K562 (cell line): Measurements from ENCODE around the gene TMA16. TPM values are rescaled to one million over a fixed set of nuclear protein-coding genes. Genes with fewer than 3 reads are reported as not detected.

ENCODE experiments used
- ATAC-seq: fragments of 200-7000 bp; cut with Tn5 transposase; 3 replicates; pipeline ENCODE4 v1.9.1; 2020; ENCODE audit warnings: moderate library complexity
- BruUV-seq: library from RNA; stranded (reverse); fragments of 400-500 nt; replicated peaks from 2 replicates; lab custom pipeline; 2021; lab: Mats Ljungman, UMichigan
- CTCF ChIA-PET: fragments of 300-600 bp; formaldehyde crosslinking; extraction: SDS; loops from one replicate; lab custom pipeline; 2021; ENCODE audit warnings: low intra/inter-chr PET ratio; lab: Yijun Ruan, JAX
- POLR2A ChIA-PET: fragments of 300-600, 350-650 bp; sonication (Branson Sonifier 250); formaldehyde crosslinking; extraction: SDS; loops from one replicate; lab custom pipeline; 2021; ENCODE audit warnings: antibody characterized with exemption, inconsistent platforms; lab: Yijun Ruan, JAX
- DNase-seq, 4 experiments: peaks; one replicate each; pipeline versions ENCODE4 v3.0.0 to v3.0.0-alpha.2; 2011 to 2018; ENCODE audit warnings: low spot score in 3 of 4, mixed read lengths in 3 of 4; ENCODE audit errors: extremely low read depth in 1 of 4
- FAIRE-seq: peaks from 2 replicates; lab custom pipeline; 2011; peaks lifted over from hg19 to GRCh38; lab: Jason Lieb, UNC
- H2AFZ ChIP-seq: 2 replicates; pipeline ENCODE4 v1.6.0; 2011; ENCODE audit warnings: low read depth, low read length, control low read depth, inconsistent platforms
- H3K27ac ChIP-seq: fragments of 200-600 bp; 3 replicates; pipeline ENCODE4 v1.8.0; 2011; ENCODE audit warnings: low read depth, mild to moderate bottlenecking, control low read depth, inconsistent platforms, low read length, moderate library complexity, mixed read lengths; ENCODE audit errors: extremely low read depth
- H3K27me3 ChIP-seq, 2 experiments: fragments of 300-600 bp in 1 of 2; 2 replicates in 1 of 2; 3 replicates in 1 of 2; pipeline versions ENCODE4 v1.6.0 to v1.8.0; 2011; ENCODE audit warnings: inconsistent platforms in 2 of 2, low read length in 2 of 2, mild to moderate bottlenecking in 1 of 2, mixed read lengths in 1 of 2, moderate library complexity in 1 of 2; ENCODE audit not compliant: control insufficient read depth in 2 of 2, insufficient read depth in 2 of 2
- H3K36me3 ChIP-seq: fragments of 300-600 bp; 3 replicates; pipeline ENCODE4 v1.8.0; 2011; ENCODE audit warnings: mild to moderate bottlenecking, low read length, inconsistent platforms; ENCODE audit not compliant: control insufficient read depth, insufficient read depth
- H3K4me1 ChIP-seq, 2 experiments: fragments of 200-600 bp in 1 of 2; replicated peaks in 1 of 2; 2 replicates in 1 of 2; 3 replicates in 1 of 2; pipeline versions ENCODE4 v1.5.1 to v1.8.0; 2011; ENCODE audit warnings: inconsistent platforms in 2 of 2, low read length in 2 of 2, mild to moderate bottlenecking in 1 of 2, mixed read lengths in 1 of 2, moderate library complexity in 1 of 2; ENCODE audit not compliant: control insufficient read depth in 2 of 2, insufficient read depth in 2 of 2
- H3K4me2 ChIP-seq: 2 replicates; pipeline ENCODE4 v1.6.1; 2011; ENCODE audit warnings: low read length, control low read depth, inconsistent platforms, mixed read lengths; ENCODE audit not compliant: insufficient read depth
- H3K4me3 ChIP-seq: fragments of 200-600 bp; sonication (generic), shearing (Covaris generic); 2 replicates; pipeline ENCODE4 v1.5.1; 2016; ENCODE audit warnings: control low read depth, inconsistent platforms
- H3K79me2 ChIP-seq: fragments of 200-600 bp; 3 replicates; pipeline ENCODE4 v1.8.0; 2011; ENCODE audit warnings: low read length, inconsistent platforms; ENCODE audit not compliant: control insufficient read depth, insufficient read depth
- H3K9ac ChIP-seq, 2 experiments: 2 replicates each; pipeline versions ENCODE4 v1.6.0 to v1.6.1; 2011; ENCODE audit warnings: low read depth in 2 of 2, low read length in 2 of 2, control low read depth in 1 of 2, inconsistent platforms in 1 of 2, mild to moderate bottlenecking in 1 of 2, mixed read lengths in 1 of 2; ENCODE audit not compliant: insufficient read depth in 1 of 2
- H3K9me1 ChIP-seq: one replicate; pipeline ENCODE4 v1.6.0; 2011; ENCODE audit warnings: inconsistent platforms, mild to moderate bottlenecking, low read length, moderate library complexity; ENCODE audit not compliant: control insufficient read depth, insufficient read depth
- H3K9me3 ChIP-seq: replicated peaks from 2 replicates; pipeline ENCODE4 v1.5.1; 2011; ENCODE audit warnings: low read depth, low read length, inconsistent platforms; ENCODE audit not compliant: control insufficient read depth, insufficient read depth
- H4K20me1 ChIP-seq: replicated peaks from 2 replicates; pipeline ENCODE4 v1.6.1; 2011; ENCODE audit warnings: low read length, inconsistent platforms, mixed read lengths; ENCODE audit not compliant: control insufficient read depth, insufficient read depth
- CHD7 ChIP-seq: fragments of 200-600 bp; sonication (generic); IDR thresholded peaks from one replicate; pipeline ENCODE4 v1.6.1; 2012; ENCODE audit warnings: mild to moderate bottlenecking, low read depth, low read length, inconsistent platforms
- ETV1 ChIP-seq: fragments of 450-650 bp; conservative IDR thresholded peaks from 2 replicates; pipeline ENCODE4 v1.6.1; 2016; ENCODE audit warnings: missing genetic modification characterization, control low read depth, low read depth, missing compliant biosample characterization
- ETV6 ChIP-seq, 3 experiments: fragments of 150-350 bp in 1 of 3; sonication (generic) in 1 of 3; formaldehyde crosslinking in 1 of 3; IDR thresholded peaks; 2 replicates each; pipeline versions ENCODE4 v1.6.1 to v1.8.0; 2014 to 2022; ENCODE audit warnings: borderline replicate concordance in 2 of 3, low read depth in 2 of 3, antibody characterized with exemption in 1 of 3, low read length in 1 of 3, mild to moderate bottlenecking in 1 of 3, missing genetic modification reagents in 1 of 3
- GABPA ChIP-seq: fragments of 200-800 bp; sonication (Bioruptor generic); conservative IDR thresholded peaks from 2 replicates; pipeline ENCODE4 v1.6.1; 2016; ENCODE audit warnings: low read depth, missing genetic modification characterization, missing compliant biosample characterization
- HMG20B ChIP-seq: fragments of 250-450 bp; sonication (Bioruptor Pico); IDR thresholded peaks from 2 replicates; pipeline ENCODE4 v1.5.0; 2021; ENCODE audit warnings: mild to moderate bottlenecking
- MYBL2 ChIP-seq, 2 experiments: fragments of 450-650 bp in 1 of 2; sonication (generic) in 1 of 2; formaldehyde crosslinking in 1 of 2; IDR thresholded peaks; 2 replicates each; pipeline versions ENCODE4 v1.6.1 to v1.8.1; 2017 to 2022; ENCODE audit warnings: borderline replicate concordance in 1 of 2, inconsistent platforms in 1 of 2, low read depth in 1 of 2, mild to moderate bottlenecking in 1 of 2, missing genetic modification reagents in 1 of 2, moderate library complexity in 1 of 2
- POLR2AphosphoS2 ChIP-seq: IDR thresholded peaks from 2 replicates; pipeline ENCODE4 v1.6.1; 2012; ENCODE audit warnings: low read length, improper control_type of control experiment
- POLR2AphosphoS5 ChIP-seq: IDR thresholded peaks from 2 replicates; pipeline ENCODE4 v1.6.1; 2011; ENCODE audit warnings: mild to moderate bottlenecking, low read depth, low read length, moderate library complexity; ENCODE audit not compliant: control insufficient read depth, insufficient read depth
- RFX7 ChIP-seq: fragments of 250-450 bp; sonication (Bioruptor Pico); IDR thresholded peaks from 2 replicates; pipeline ENCODE4 v1.5.1; 2021; ENCODE audit warnings: mild to moderate bottlenecking
- RHOXF2B ChIP-seq: fragments of 250-450 bp; sonication (Bioruptor Pico); conservative IDR thresholded peaks from 2 replicates; pipeline ENCODE4 v1.5.1; 2021
- ZNF184 ChIP-seq: sonication (generic); formaldehyde crosslinking; IDR thresholded peaks from 2 replicates; pipeline ENCODE4 v1.5.0; 2020; ENCODE audit warnings: missing genetic modification reagents
- ZNF23 ChIP-seq: fragments of 250-450 bp; sonication (Bioruptor Pico); IDR thresholded peaks from 2 replicates; pipeline ENCODE4 v1.4.0; 2020; ENCODE audit warnings: mild to moderate bottlenecking
- WGBS: fragments of 100-300 bp; shearing (Covaris generic); methylation state at CpG from one replicate; pipeline ENCODE4 v1.1.6; 2016; ENCODE audit warnings: low coverage, mixed read lengths; ENCODE audit not compliant: insufficient coverage; ENCODE audit errors: missing lambda C conversion rate; 5-methylcytosine and 5-hydroxymethylcytosine counted together
- in situ Hi-C: fragments of 300-500 bp; cut with MboI; formaldehyde crosslinking; loops from 4 replicates; pipeline ENCODE4 v1.15.0; 2018; ENCODE audit warnings: inconsistent platforms, mixed read lengths
- intact Hi-C: fragments of 100-400 bp; cut with micrococcal nuclease; formaldehyde crosslinking; loops from 2 replicates; pipeline ENCODE4 v1.14.2; 2022
- polyA plus RNA-seq, 8 experiments: library from polyadenylated mRNA; depleted of rRNA in 4 of 8; stranded (reverse) in 5 of 8; unstranded in 3 of 8; fragments of >200 nt; fragmentation: Nextera tagmentation in 2 of 8; fragmentation: Illumina TruSeq in 1 of 8; extraction: Ambion mirVana in 2 of 8; extraction: Trizol in 1 of 8; gene quantifications; 2 replicates each; pipeline versions ENCODE4 v1.2.1 to v1.2.3, GENCODE V29; 2011 to 2014; ENCODE audit warnings: inconsistent platforms in 1 of 8, missing spikeins in 1 of 8
- total RNA-seq, 7 experiments: library from RNA; depleted of rRNA in 6 of 7; stranded (reverse); fragments of >200 nt in 6 of 7; fragmentation: Illumina TruSeq in 2 of 7; extraction: Trizol in 2 of 7; gene quantifications; 2 replicates each; pipeline versions ENCODE4 v1.2.1 to v1.2.3, GENCODE V29; 2011 to 2021; ENCODE audit warnings: low replicate concordance in 1 of 7

TMA16 gene
- total and polyA plus RNA-seq, 9 of the 15 experiments (the other 6 are each of a cell fraction or from before 2014, with no cell fraction given): 27.7 to 74.8 (median 66.6) TPM

- no peaks in the 10 kb centered on the region for H3K9me3 ChIP-seq
- no peak for FAIRE-seq
- CTCF ChIA-PET: no interaction called here
- no peak overlapping the region for H3K4me3 ChIP-seq
- no peak overlapping the region for H3K27ac ChIP-seq
- in situ Hi-C loops: no loop called here
- no peaks in the 10 kb centered on the region for H4K20me1 ChIP-seq
- no peaks in the 10 kb centered on the region for H3K79me2 ChIP-seq
- no peaks in the 10 kb centered on the region for H3K27me3 ChIP-seq
- BruUV-seq: no TSS peak
- H3K4me1 ChIP-seq: no peaks in the 10 kb centered on the region
- 63% methylated on average over 2 of the region's 2 CpGs for WGBS
- H2AFZ ChIP-seq: no peak overlapping the region
- H3K9ac ChIP-seq: no peak overlapping the region
- peaks cover 14% of the 10 kb centered on the region; the same call in 1 of the 3 replicates for H3K36me3 ChIP-seq
- POLR2A ChIA-PET: interaction anchor here (0.6 to 0.7 kb wide), 2 partner anchors 95 to 153 kb away, joined by 3 to 4 read pairs; no protein-coding TSS in a partner anchor
- no peak overlapping the region for H3K4me2 ChIP-seq
- ATAC-seq: no peak
- H3K9me1 ChIP-seq: no peaks in the 10 kb centered on the region
- intact Hi-C loops: no loop called here
- no peak for DNase-seq
- TF ChIP-seq GABPA (no peak), ETV6 (IDR thresholded peaks at IDR 0.05; ENCODE audit: borderline replicate concordance in 1 of 2, low read depth in 2 of 2, low read length in 1 of 2) (no peak), ETV6 (CRISPR knock-in tag; IDR thresholded peaks at IDR 0.05; ENCODE audit: borderline replicate concordance) (no peak), POLR2AphosphoS5 (no peak), HMG20B (CRISPR knock-in tag) (no peak), ETV1 (tag) (no peak), MYBL2 (IDR thresholded peaks at IDR 0.05; ENCODE audit: low read depth) (no peak), MYBL2 (CRISPR knock-in tag; IDR thresholded peaks at IDR 0.05; ENCODE audit: borderline replicate concordance) (no peak), CHD7 (no peak), ZNF23 (no peak), ZNF184 (CRISPR knock-in tag) (no peak), POLR2AphosphoS2 (no peak), RFX7 (CRISPR knock-in tag) (no peak), RHOXF2B (no peak)
Measured at GRCh38 chr4:163536091-163536490, 41.6 kb downstream of the TMA16 start.
